Nephron (organoid): ENCODE results near the gene NTM.
"Not testable (repeated sequence)": the region's sequence is repeated elsewhere in the genome, so short reads cannot be mapped to it uniquely, and the experiment has no call there.

ENCODE experiments used
- H3K27ac Mint-ChIP-seq, 3 experiments: 2 replicates each; pipeline ENCODE4 v1.8.0; 2020; ENCODE audit warnings: mixed read lengths in 3 of 3, mild to moderate bottlenecking in 2 of 3, moderate library complexity in 1 of 3
- H3K27me3 Mint-ChIP-seq: 2 replicates; pipeline ENCODE4 v1.8.0; 2021; ENCODE audit warnings: low read depth, mild to moderate bottlenecking, moderate library complexity, mixed read lengths
- H3K36me3 Mint-ChIP-seq: 2 replicates; pipeline ENCODE4 v1.8.0; 2020; ENCODE audit warnings: low read depth, mixed read lengths
- H3K4me1 Mint-ChIP-seq: 2 replicates; pipeline ENCODE4 v1.8.0; 2020; ENCODE audit warnings: mixed read lengths
- H3K4me3 Mint-ChIP-seq, 3 experiments: 2 replicates each; pipeline ENCODE4 v1.8.0; 2020; ENCODE audit warnings: mild to moderate bottlenecking in 3 of 3, mixed read lengths in 3 of 3, moderate library complexity in 2 of 3
- H3K9me3 Mint-ChIP-seq: 2 replicates; pipeline ENCODE4 v1.8.0; 2020; ENCODE audit warnings: mixed read lengths
- CTCF ChIP-seq, 3 experiments: fragments of 200-600 bp; sonication (generic); IDR thresholded peaks; one replicate each; pipeline ENCODE4 v1.5.0; 2021; ENCODE audit warnings: antibody characterized with exemption in 3 of 3; ENCODE audit not compliant: unreplicated experiment in 3 of 3

The NTM gene

GRCh38 chr11:131488238-131488637 lies 117.8 kb downstream of the NTM start:
- no peak for TF ChIP-seq CTCF (IDR thresholded peaks at IDR 0.05; ENCODE audit: unreplicated experiment in 3 of 3)
- Mint-ChIP-seq H3K36me3 (no peaks in the 10 kb centered on the region), H3K4me1 (peaks cover 14% of the 10 kb centered on the region), H3K27ac (no peak overlapping the region), H3K9me3 (no peaks in the 10 kb centered on the region), H3K27me3 (peaks cover 28% of the 10 kb centered on the region), H3K4me3 (no peak overlapping the region)

- H3K36me3 Mint-ChIP-seq, result no peaks in the 10 kb centered on the region
- no peak overlapping the region for H3K27ac Mint-ChIP-seq
- peaks cover 19% of the 10 kb centered on the region for H3K27me3 Mint-ChIP-seq
- TF ChIP-seq CTCF (IDR thresholded peaks at IDR 0.05; ENCODE audit: unreplicated experiment in 3 of 3), result no peak
- no peak overlapping the region for H3K4me3 Mint-ChIP-seq
- H3K9me3 Mint-ChIP-seq, result no peaks in the 10 kb centered on the region
- peaks cover 29% of the 10 kb centered on the region for H3K4me1 Mint-ChIP-seq
Observed at GRCh38 chr11:131491503-131491902, 121.1 kb downstream of the NTM start.

GRCh38 chr11:131495423-131495822 lies 125.0 kb downstream of the NTM start:
- H3K36me3 Mint-ChIP-seq, result no peaks in the 10 kb centered on the region
- H3K9me3 Mint-ChIP-seq, result no peaks in the 10 kb centered on the region
- no peak for TF ChIP-seq CTCF (IDR thresholded peaks at IDR 0.05; ENCODE audit: unreplicated experiment in 3 of 3)
- H3K4me3 Mint-ChIP-seq, result no peak overlapping the region
- H3K4me1 Mint-ChIP-seq, result peaks cover 15% of the 10 kb centered on the region
- peak overlapping the region in 2 of 3 experiments; percentile 38 to 42 for H3K27ac Mint-ChIP-seq
- peaks cover 16% of the 10 kb centered on the region for H3K27me3 Mint-ChIP-seq

GRCh38 chr11:131497686-131498085 lies 127.3 kb downstream of the NTM start:
- H3K9me3 Mint-ChIP-seq, H3K36me3 Mint-ChIP-seq, H3K27ac Mint-ChIP-seq, H3K4me3 Mint-ChIP-seq: not testable (repeated sequence)
- Mint-ChIP-seq H3K4me1 (peaks cover 15% of the 10 kb centered on the region), H3K27me3 (peaks cover 22% of the 10 kb centered on the region)

GRCh38 chr11:131498631-131499160 lies 128.3 kb downstream of the NTM start:
- Mint-ChIP-seq H3K4me3 (no peak overlapping the region), H3K27ac (no peak overlapping the region), H3K4me1 (peaks cover 15% of the 10 kb centered on the region), H3K27me3 (peaks cover 30% of the 10 kb centered on the region), H3K9me3 (no peaks in the 10 kb centered on the region), H3K36me3 (no peaks in the 10 kb centered on the region)
- no peak for TF ChIP-seq CTCF (IDR thresholded peaks at IDR 0.05; ENCODE audit: unreplicated experiment in 3 of 3)

- Mint-ChIP-seq H3K27me3 (peaks cover 31% of the 10 kb centered on the region), H3K4me1 (peaks cover 18% of the 10 kb centered on the region), H3K27ac (no peak overlapping the region), H3K4me3 (no peak overlapping the region), H3K9me3 (no peaks in the 10 kb centered on the region), H3K36me3 (no peaks in the 10 kb centered on the region)
- no peak for TF ChIP-seq CTCF (IDR thresholded peaks at IDR 0.05; ENCODE audit: unreplicated experiment in 3 of 3)
Observed at GRCh38 chr11:131499199-131499598, 128.8 kb downstream of the NTM start.
